Effector memory CD4-positive, alpha-beta T cell (primary cell): ENCODE data around the gene SLC26A11.
"Not testable (repeated sequence)": the region's sequence is repeated elsewhere in the genome, so short reads cannot be mapped to it uniquely, and the experiment has no call there.

ENCODE experiments used
- DNase-seq, 3 donors: peaks; one replicate each; pipeline ENCODE4 v3.0.0-alpha.2; 2020
- H3K27ac ChIP-seq: 2 replicates; pipeline ENCODE4 v1.7.0; 2013; ENCODE audit warnings: mild to moderate bottlenecking, low read length, moderate library complexity; ENCODE audit not compliant: insufficient read depth, poor library complexity, severe bottlenecking
- H3K27me3 ChIP-seq: replicated peaks from 2 replicates; pipeline ENCODE4 v1.7.0; 2013; ENCODE audit warnings: mild to moderate bottlenecking, low read length; ENCODE audit not compliant: insufficient read depth, control insufficient read depth, poor library complexity, severe bottlenecking
- H3K36me3 ChIP-seq: 2 replicates; pipeline ENCODE4 v1.7.0; 2013; ENCODE audit warnings: mild to moderate bottlenecking, low read length, moderate library complexity; ENCODE audit not compliant: control insufficient read depth, insufficient read depth
- H3K4me1 ChIP-seq: 2 replicates; pipeline ENCODE4 v1.7.0; 2013; ENCODE audit warnings: low read length, mild to moderate bottlenecking; ENCODE audit not compliant: control insufficient read depth, insufficient read depth, poor library complexity, severe bottlenecking
- H3K4me3 ChIP-seq: 2 replicates; pipeline ENCODE4 v1.7.0; 2013; ENCODE audit warnings: low read length, low read depth, mild to moderate bottlenecking; ENCODE audit not compliant: insufficient read depth, poor library complexity, severe bottlenecking
- H3K9me3 ChIP-seq: 2 replicates; pipeline ENCODE4 v1.7.0; 2013; ENCODE audit warnings: mild to moderate bottlenecking, low read length, moderate library complexity; ENCODE audit not compliant: control insufficient read depth

The SLC26A11 gene

DNA sequence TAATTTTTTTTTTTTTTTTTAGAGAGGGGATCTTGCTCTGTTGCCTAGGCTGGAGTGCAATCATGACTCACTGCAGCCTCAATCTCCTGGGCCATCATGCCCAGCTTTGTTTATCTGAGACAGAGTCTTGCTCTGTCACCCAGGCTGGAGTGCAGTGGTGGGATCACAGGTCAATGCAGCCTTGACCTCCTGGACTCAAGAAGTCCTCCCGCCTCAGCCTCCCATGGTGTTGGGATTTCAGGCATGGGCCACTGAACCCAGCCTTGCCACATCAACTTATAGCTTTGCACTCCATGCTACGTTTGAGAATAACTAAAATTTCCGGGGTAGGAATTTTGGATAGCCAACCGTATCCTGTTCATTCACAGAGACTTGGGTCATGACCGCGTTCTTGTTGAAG, 71.0 kb downstream of the SLC26A11 start:
- no peaks in the 10 kb centered on the region for H3K4me1 ChIP-seq
- H3K9me3 ChIP-seq: no peaks in the 10 kb centered on the region
- H3K27ac ChIP-seq: no peak overlapping the region
- no peak overlapping the region for H3K4me3 ChIP-seq
- H3K36me3 ChIP-seq: peaks cover 88% of the 10 kb centered on the region
- no peaks in the 10 kb centered on the region for H3K27me3 ChIP-seq
- DNase-seq: no peak

DNA sequence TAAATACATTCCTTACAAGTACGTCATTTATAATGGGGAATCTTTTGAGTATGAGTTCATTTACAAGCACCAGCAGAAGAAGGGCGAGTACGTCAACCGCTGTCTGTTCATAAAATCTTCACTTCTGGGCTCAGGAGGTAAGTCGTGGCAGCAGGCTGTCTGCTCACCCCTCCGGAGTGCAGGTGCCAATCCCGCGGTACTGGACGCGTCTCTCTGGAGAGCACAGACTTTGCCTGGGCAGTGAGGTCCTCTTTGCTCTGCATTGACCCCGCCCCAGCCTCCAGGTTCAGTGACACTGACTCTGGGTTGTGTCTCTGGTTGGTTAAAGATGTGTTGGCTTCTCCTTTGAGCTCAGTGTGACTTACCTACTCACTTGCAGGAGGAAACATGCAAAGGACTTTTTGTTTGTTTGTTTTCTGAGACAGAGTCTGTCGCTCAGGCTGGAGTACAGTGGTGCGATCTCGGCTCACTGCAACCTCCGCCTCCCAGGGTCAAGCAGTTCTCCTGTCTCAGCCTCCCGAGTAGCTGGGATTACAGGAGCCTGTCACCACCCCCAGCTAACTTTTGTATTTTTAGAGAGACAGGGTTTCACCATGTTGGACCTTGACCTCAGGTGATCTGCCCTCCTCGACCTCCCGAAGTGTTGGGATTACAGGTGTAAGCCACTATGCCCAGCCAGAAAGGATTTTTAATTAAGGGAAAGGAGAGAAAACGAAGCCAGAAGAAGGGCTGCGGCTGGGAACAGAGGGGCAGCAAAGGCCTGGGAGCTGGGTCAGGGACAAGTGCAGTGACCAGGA, 71.7 kb downstream of the SLC26A11 start:
- Histone ChIP-seq H3K36me3 (peaks cover 95% of the 10 kb centered on the region), H3K27me3 (no peaks in the 10 kb centered on the region), H3K27ac (no peak overlapping the region), H3K4me1 (no peaks in the 10 kb centered on the region), H3K9me3 (no peaks in the 10 kb centered on the region), H3K4me3 (no peak overlapping the region)
- DNase-seq: no peak

DNA sequence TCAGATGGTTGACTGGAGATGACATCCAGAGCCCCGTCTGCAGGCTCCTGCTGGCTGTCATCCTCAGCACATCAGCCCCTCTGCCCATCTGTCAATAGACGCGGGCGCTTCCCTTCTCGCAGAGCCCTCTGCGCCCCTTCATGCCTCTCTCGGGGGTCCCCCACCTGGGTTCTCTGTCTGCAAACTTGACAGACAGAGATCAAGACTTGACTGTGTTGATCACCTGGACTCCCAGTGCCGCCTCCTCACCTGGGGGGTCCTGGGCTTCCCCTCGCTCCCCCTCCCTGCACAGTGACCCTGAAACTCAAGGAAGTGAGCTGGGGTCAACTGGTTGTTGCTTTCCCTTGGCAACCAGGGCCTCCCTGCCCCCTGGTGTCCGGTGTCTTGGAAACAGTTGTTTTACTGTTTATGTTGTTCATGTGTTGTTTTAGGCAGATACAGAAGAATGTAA, 72.3 kb downstream of the SLC26A11 start:
- Histone ChIP-seq H3K27ac (no peak overlapping the region), H3K4me1 (no peaks in the 10 kb centered on the region), H3K27me3 (no peaks in the 10 kb centered on the region), H3K9me3 (no peaks in the 10 kb centered on the region), H3K4me3 (no peak overlapping the region), H3K36me3 (peaks cover 92% of the 10 kb centered on the region)
- DNase-seq: no peak

DNA sequence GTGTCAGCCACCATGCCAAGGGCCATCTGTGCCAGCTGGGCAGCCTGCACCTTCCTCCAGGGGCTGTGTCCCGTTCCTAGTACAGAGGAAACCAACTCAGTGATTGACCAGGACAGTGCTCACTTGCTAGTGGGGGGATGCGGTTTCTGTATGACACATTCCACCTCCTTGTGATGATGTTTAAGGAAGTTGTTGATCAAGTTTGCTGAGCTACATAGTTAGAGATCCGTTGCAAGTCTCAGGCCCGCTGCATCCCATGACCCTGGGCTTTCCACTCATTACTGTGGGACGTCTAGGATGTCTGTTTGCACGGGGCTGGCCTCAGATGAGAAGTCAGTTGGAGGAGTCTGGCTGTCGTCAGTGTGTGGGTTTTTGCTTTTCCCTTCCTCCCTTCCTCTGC, 74.0 kb downstream of the SLC26A11 start:
- Histone ChIP-seq H3K27ac (no peak overlapping the region), H3K36me3 (peaks cover 91% of the 10 kb centered on the region), H3K4me1 (no peaks in the 10 kb centered on the region), H3K27me3 (no peaks in the 10 kb centered on the region), H3K4me3 (no peak overlapping the region), H3K9me3 (no peaks in the 10 kb centered on the region)
- no peak for DNase-seq

DNA sequence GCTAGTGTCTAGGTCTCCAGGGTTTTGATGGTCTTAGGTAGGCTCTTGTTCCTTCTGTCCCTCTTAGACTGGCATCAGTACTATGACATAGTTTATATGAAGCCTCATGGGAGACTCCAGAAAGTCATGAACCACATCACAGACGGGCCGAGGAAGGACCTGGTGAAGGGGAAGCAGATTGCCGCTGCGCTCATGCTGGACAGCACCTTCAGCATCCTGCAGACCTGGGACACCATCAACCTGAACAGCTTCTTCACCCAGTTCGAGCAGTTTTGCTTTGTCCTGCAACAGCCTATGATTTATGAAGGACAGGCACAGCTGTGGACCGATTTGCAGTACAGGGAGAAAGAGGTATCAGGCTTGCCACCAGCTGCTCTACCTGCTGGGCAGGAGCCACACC, 74.4 kb downstream of the SLC26A11 start:
- Histone ChIP-seq H3K9me3 (no peaks in the 10 kb centered on the region), H3K4me1 (no peaks in the 10 kb centered on the region), H3K27ac (no peak overlapping the region), H3K36me3 (peaks cover 90% of the 10 kb centered on the region), H3K4me3 (no peak overlapping the region), H3K27me3 (no peaks in the 10 kb centered on the region)
- no peak for DNase-seq

DNA sequence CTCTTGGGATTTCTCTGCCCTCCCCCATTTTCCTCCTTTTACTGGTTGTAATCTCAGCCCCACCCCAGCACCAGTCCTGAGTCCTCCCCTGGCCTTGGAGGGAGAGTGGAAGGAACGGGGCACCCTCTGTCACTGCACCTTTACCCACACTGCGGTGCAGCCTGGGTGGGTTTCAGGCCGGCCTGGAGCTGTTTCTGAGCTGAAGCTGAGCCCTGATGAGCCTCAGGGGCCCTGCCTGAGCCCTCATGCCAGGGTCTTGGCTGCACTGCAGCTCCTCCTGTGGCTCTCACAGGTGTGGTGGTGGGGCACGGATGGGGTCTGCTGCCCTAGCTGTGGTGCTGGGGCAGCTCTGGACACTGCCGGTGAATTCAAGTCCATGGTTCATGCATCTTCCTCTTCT, 74.9 kb downstream of the SLC26A11 start:
- Histone ChIP-seq H3K27me3 (no peaks in the 10 kb centered on the region), H3K27ac (no peak overlapping the region), H3K36me3 (peaks cover 90% of the 10 kb centered on the region), H3K4me1 (no peaks in the 10 kb centered on the region), H3K4me3 (no peak overlapping the region), H3K9me3 (no peaks in the 10 kb centered on the region)
- no peak for DNase-seq

DNA sequence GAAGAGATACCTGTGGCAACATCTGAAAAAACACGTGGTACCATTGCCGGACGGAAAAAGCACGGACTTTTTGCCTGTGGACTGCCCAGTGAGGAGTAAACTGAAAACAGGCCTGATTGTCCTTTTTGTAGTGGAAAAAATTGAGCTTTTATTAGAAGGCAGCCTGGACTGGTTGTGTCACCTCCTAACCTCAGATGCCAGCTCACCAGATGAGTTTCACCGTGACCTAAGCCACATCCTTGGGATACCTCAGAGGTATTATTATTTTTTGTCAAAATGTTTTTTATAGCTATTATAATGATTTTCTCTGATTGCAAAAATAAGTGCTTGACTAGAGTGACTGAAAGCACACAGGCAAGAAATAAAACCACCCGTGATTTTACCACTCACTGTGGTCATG, 75.3 kb downstream of the SLC26A11 start:
- peaks cover 88% of the 10 kb centered on the region for H3K36me3 ChIP-seq
- DNase-seq: no peak
- no peaks in the 10 kb centered on the region for H3K27me3 ChIP-seq
- H3K9me3 ChIP-seq: no peaks in the 10 kb centered on the region
- no peaks in the 10 kb centered on the region for H3K4me1 ChIP-seq
- H3K4me3 ChIP-seq: no peak overlapping the region
- H3K27ac ChIP-seq: no peak overlapping the region

DNA sequence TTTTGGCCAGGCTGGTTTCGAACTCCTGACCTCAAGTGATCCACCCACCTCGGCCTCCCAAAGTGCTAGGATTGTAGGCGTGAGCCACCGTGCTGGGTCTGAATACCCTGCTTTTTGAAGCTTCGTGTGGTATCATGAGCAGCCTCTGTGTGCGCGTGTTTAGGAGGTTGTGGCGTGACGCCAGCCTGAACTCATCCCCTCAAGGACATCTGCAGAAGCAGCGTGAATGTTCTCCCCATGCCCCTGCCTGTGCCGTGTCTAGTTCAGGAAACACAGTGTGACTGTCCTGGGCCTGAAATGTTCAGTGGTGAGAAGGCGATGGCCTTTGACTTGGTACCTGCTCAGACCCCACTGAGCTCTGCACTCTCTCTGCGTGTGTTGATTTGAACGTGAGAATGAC, 76.0 kb downstream of the SLC26A11 start:
- H3K36me3 ChIP-seq: peaks cover 89% of the 10 kb centered on the region
- no peaks in the 10 kb centered on the region for H3K9me3 ChIP-seq
- H3K4me3 ChIP-seq: no peak overlapping the region
- no peaks in the 10 kb centered on the region for H3K27me3 ChIP-seq
- DNase-seq: no peak
- H3K4me1 ChIP-seq: no peaks in the 10 kb centered on the region
- H3K27ac ChIP-seq: no peak overlapping the region

DNA sequence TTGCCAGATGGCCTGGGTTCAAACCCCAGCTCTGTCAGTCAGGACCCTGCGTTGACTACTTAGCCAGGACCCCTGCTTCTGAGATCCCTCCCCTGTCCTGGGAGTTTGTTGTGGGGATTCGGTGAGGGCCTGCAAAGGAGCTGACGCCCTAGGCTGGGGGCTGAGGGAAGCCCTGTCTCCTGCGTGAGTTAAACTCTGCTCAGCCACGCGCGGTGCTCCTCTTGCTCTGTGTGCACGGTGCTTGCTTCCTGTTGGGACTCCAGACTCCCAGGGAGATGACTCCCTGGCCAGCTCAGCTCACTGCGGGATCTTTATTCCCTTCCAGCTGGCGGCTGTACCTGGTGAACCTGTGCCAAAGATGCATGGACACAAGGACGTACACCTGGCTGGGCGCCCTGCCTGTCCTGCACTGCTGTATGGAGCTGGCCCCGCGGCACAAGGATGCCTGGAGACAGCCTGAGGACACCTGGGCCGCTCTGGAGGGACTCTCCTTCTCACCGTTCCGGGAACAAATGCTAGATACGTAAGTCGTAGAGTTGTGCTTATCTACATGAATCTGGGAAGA, 77.9 kb downstream of the SLC26A11 start:
- Histone ChIP-seq H3K36me3 (peaks cover 89% of the 10 kb centered on the region), H3K27ac (no peak overlapping the region), H3K27me3 (no peaks in the 10 kb centered on the region), H3K4me1 (no peaks in the 10 kb centered on the region), H3K4me3 (no peak overlapping the region), H3K9me3 (no peaks in the 10 kb centered on the region)
- no peak for DNase-seq

DNA sequence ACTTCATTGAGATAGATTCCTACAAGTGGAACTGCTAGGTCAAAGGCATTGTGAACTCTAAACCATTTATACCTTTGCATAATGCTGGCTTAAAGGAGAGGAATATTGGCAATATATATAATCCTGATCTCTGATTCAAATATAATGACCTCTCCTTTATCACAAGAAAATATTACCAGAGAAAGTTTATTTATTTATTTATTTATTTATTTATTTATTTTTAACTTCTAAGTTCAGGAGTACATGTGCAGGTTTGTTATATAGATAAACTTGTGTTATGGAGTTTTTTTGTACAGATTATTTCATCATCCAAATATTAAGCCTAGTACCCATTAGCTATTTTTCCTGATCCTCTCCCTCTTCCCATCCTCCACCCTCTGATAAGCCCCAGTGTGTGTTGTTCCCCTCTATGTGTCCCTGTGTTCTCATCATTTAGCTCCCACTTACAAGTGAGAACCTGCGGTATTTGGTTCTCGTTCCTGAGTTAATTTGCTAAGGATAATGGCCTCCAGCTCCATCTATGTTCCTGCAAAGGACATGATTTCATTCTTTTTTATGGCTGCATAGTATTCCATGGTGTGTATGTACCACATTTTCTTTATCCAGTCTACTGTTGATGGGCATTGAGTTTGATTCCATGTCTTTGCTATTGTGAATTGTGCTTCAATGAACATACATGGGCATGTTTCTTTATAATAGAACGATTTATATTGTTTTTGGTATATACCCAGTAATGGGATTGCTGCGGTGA, 79.3 kb downstream of the SLC26A11 start:
- H3K27me3 ChIP-seq, H3K9me3 ChIP-seq, H3K4me1 ChIP-seq, H3K27ac ChIP-seq, DNase-seq, H3K4me3 ChIP-seq: not testable (repeated sequence)
- H3K36me3 ChIP-seq: peaks cover 90% of the 10 kb centered on the region
